ENCODE data around the gene CD300LB. TPM values are rescaled to one million over a fixed set of nuclear protein-coding genes. Genes with fewer than 3 reads are reported as not detected.

The CD300LB gene
- total RNA-seq, 1 experiment from 2014 or later = not detected

DNA sequence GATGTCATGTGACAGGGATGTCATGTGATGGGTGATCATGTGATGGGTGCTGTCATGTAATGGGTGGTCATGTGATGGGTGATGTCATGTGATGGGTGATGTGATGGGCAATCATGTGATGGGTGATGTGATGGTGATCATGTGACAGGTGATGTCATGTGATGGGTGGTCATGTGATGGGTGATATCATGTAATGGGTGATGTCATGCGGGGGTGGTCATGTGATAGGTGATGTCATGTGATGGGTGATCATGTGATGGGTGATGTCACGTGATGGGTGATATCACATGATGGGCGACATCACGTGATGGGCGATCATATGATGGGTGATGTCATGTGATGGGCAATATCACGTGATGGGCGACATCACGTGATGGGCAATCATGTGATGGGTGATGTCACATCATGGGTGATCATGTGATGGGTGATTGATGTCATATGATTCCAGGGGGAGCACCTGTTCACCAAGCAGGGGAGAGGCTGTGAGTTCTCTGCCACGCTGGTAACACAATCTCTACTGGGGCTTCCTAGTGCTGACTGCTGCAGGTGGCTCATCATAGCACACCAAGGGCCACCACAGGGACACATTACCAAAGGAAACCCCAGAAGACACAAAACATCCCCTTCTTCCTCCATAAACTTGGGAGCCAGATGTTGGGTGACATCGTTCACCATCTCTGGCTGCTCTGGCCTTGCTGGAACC is 16.5 kb downstream of the CD300LB start:
- CTCF ChIA-PET = no interaction called here
- ATAC-seq = no peak
- H3K27me3 Mint-ChIP-seq (ENCODE audit: low read depth) = peaks cover 31% of the 10 kb centered on the region
- H3K27ac Mint-ChIP-seq = peak overlapping the region; percentile 94
- no peak for TF ChIP-seq ZNF416 (CRISPR knock-in tag; IDR thresholded peaks at IDR 0.05)
- TF ChIP-seq, protein P1, sequence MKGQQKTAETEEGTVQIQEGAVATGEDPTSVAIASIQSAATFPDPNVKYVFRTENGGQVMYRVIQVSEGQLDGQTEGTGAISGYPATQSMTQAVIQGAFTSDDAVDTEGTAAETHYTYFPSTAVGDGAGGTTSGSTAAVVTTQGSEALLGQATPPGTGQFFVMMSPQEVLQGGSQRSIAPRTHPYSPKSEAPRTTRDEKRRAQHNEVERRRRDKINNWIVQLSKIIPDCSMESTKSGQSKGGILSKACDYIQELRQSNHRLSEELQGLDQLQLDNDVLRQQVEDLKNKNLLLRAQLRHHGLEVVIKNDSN (CRISPR knock-in tag; IDR thresholded peaks at IDR 0.05) = peak; percentile 82
- TF ChIP-seq TEAD1 (CRISPR knock-in tag; IDR thresholded peaks at IDR 0.05) = no peak
- TF ChIP-seq, protein P2, sequence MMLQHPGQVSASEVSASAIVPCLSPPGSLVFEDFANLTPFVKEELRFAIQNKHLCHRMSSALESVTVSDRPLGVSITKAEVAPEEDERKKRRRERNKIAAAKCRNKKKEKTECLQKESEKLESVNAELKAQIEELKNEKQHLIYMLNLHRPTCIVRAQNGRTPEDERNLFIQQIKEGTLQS (CRISPR knock-in tag; conservative IDR thresholded peaks at IDR 0.05) = peak; percentile 79; the same call in 1 of the 2 replicates
- peak; percentile 85 for TF ChIP-seq USF2 (CRISPR knock-in tag; IDR thresholded peaks at IDR 0.05)
- no peak for TF ChIP-seq NR3C1 (CRISPR knock-in tag; conservative IDR thresholded peaks at IDR 0.05; ENCODE audit: low read depth)
- TF ChIP-seq, protein P3, sequence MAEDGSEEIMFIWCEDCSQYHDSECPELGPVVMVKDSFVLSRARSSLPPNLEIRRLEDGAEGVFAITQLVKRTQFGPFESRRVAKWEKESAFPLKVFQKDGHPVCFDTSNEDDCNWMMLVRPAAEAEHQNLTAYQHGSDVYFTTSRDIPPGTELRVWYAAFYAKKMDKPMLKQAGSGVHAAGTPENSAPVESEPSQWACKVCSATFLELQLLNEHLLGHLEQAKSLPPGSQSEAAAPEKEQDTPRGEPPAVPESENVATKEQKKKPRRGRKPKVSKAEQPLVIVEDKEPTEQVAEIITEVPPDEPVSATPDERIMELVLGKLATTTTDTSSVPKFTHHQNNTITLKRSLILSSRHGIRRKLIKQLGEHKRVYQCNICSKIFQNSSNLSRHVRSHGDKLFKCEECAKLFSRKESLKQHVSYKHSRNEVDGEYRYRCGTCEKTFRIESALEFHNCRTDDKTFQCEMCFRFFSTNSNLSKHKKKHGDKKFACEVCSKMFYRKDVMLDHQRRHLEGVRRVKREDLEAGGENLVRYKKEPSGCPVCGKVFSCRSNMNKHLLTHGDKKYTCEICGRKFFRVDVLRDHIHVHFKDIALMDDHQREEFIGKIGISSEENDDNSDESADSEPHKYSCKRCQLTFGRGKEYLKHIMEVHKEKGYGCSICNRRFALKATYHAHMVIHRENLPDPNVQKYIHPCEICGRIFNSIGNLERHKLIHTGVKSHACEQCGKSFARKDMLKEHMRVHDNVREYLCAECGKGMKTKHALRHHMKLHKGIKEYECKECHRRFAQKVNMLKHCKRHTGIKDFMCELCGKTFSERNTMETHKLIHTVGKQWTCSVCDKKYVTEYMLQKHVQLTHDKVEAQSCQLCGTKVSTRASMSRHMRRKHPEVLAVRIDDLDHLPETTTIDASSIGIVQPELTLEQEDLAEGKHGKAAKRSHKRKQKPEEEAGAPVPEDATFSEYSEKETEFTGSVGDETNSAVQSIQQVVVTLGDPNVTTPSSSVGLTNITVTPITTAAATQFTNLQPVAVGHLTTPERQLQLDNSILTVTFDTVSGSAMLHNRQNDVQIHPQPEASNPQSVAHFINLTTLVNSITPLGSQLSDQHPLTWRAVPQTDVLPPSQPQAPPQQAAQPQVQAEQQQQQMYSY (CRISPR knock-in tag; IDR thresholded peaks at IDR 0.05) = no peak
- TF ChIP-seq AFF4 (CRISPR knock-in tag; IDR thresholded peaks at IDR 0.05; ENCODE audit: borderline replicate concordance) = no peak
- 0 out of 2 replicates have a peak, but pooled peaks have one; percentile 10 for TF ChIP-seq FOXK1 (CRISPR knock-in tag; IDR thresholded peaks at IDR 0.05)
- no peak for TF ChIP-seq ELF4 (CRISPR knock-in tag; IDR thresholded peaks at IDR 0.05; ENCODE audit: low read depth)
- no peak for TF ChIP-seq ZNF671 (CRISPR knock-in tag; IDR thresholded peaks at IDR 0.05)
- H3K9me3 Mint-ChIP-seq = peaks cover 51% of the 10 kb centered on the region
- no peak for DNase-seq (ENCODE audit: low spot score)
- POLR2A ChIA-PET = no interaction called here
- H3K36me3 Mint-ChIP-seq = peaks cover 19% of the 10 kb centered on the region
- H3K4me1 Mint-ChIP-seq = no peaks in the 10 kb centered on the region
- H3K4me3 Mint-ChIP-seq = no peak overlapping the region

DNA sequence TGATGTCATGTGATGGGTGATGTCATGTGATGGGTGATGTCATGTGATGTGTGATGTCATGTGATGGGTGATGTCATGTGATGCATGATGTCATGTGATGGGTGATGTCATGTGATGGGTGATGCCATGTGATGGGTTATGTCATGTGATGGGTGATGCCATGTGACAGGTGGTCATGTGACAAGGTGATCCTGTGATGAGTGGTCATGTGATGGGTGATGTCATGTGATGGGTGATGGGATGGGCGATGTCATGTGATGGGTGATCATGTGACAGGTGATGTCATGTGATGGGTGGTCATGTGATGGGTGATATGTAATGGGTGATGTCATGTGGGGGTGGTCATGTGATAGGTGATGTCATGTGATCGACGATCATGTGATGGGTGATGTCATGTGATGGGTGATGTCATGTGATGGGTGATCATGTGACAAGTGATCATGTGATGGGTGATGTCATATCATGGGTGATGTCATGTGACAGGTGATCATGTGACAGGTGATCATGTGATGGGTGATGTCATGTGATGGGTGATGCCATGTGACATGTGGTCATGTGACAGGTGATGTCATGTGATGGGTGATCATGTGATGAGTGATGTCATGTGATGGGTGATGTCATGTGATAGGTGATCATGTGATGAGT is 17.2 kb downstream of the CD300LB start:
- ChIA-PET POLR2A (no interaction called here), CTCF (interaction anchor here (1.0 kb wide), 1 partner anchor 135 kb away, joined by 3 read pairs; no protein-coding TSS in a partner anchor)
- Mint-ChIP-seq H3K9me3 (peaks cover 46% of the 10 kb centered on the region), H3K27me3 (ENCODE audit: low read depth) (peaks cover 30% of the 10 kb centered on the region), H3K4me3 (no peak overlapping the region), H3K27ac (peak overlapping the region; percentile 94), H3K36me3 (peaks cover 19% of the 10 kb centered on the region), H3K4me1 (no peaks in the 10 kb centered on the region)
- DNase-seq (ENCODE audit: low spot score) (no peak), ATAC-seq (no peak)
- TF ChIP-seq, protein P1 (CRISPR knock-in tag; IDR thresholded peaks at IDR 0.05) = peak; percentile 93
- TF ChIP-seq USF2 (CRISPR knock-in tag; IDR thresholded peaks at IDR 0.05) (peak; percentile 86; the same call in 1 of the 2 replicates), FOXK1 (CRISPR knock-in tag; IDR thresholded peaks at IDR 0.05) (0 out of 2 replicates have a peak, but pooled peaks have one; percentile 11), ZBTB21 (CRISPR knock-in tag; IDR thresholded peaks at IDR 0.05; ENCODE audit: borderline replicate concordance) (peak; percentile 76), JUN (CRISPR knock-in tag; IDR thresholded peaks at IDR 0.05) (no peak), ZNF121 (CRISPR knock-in tag; IDR thresholded peaks at IDR 0.05) (no peak), TCF7 (CRISPR knock-in tag; IDR thresholded peaks at IDR 0.05; ENCODE audit: low read depth) (0 out of 2 replicates have a peak, but pooled peaks have one; percentile 52)
